K562 (cell line): ENCODE results near the gene U2SURP. TPM values are rescaled to one million over a fixed set of nuclear protein-coding genes. Genes with fewer than 3 reads are reported as not detected.

ENCODE experiments used
- BRD9 ChIP-seq: fragments of 450-650 bp; IDR thresholded peaks from 2 replicates; pipeline ENCODE4 v1.6.1; 2018; ENCODE audit warnings: low read depth; ENCODE audit not compliant: partially characterized antibody
- CBX1 ChIP-seq: sonication (generic); IDR thresholded peaks from 2 replicates; pipeline ENCODE4 v1.6.1; 2016; ENCODE audit warnings: antibody characterized with exemption, low read depth, mild to moderate bottlenecking
- ESRRA ChIP-seq: fragments of 450-650 bp; IDR thresholded peaks from 2 replicates; pipeline ENCODE4 v1.6.1; 2014; ENCODE audit warnings: low read depth, mild to moderate bottlenecking, moderate library complexity, borderline replicate concordance
- GTF2E2 ChIP-seq: fragments of 200-800 bp; sonication (Bioruptor generic); IDR thresholded peaks from 2 replicates; pipeline ENCODE4 v1.6.1; 2016; ENCODE audit warnings: missing genetic modification characterization, missing compliant biosample characterization
- HDGF ChIP-seq: fragments of 450-650 bp; IDR thresholded peaks from 2 replicates; pipeline ENCODE4 v1.6.1; 2016
- KAT8 ChIP-seq: fragments of 450-650 bp; IDR thresholded peaks from 2 replicates; pipeline ENCODE4 v1.6.1; 2016; ENCODE audit warnings: low read depth, mild to moderate bottlenecking
- KDM1A ChIP-seq, 2 experiments: fragments of 450-650 bp; IDR thresholded peaks; 2 replicates each; pipeline ENCODE4 v1.6.1; 2016; ENCODE audit warnings: mild to moderate bottlenecking in 2 of 2
- KDM2B ChIP-seq: fragments of 250-450 bp; sonication (Bioruptor Pico); IDR thresholded peaks from 2 replicates; pipeline ENCODE4 v1.8.0; 2021; ENCODE audit warnings: mild to moderate bottlenecking, moderate library complexity
- MCM5 ChIP-seq: fragments of 450-650 bp; IDR thresholded peaks from 2 replicates; pipeline ENCODE4 v1.6.1; 2016; ENCODE audit warnings: low read depth
- MLLT1 ChIP-seq, 2 experiments: fragments of 450-650 bp; IDR thresholded peaks; 2 replicates each; pipeline ENCODE4 v1.6.1; 2016
- MYBL2 ChIP-seq, 2 experiments: fragments of 450-650 bp in 1 of 2; sonication (generic) in 1 of 2; formaldehyde crosslinking in 1 of 2; IDR thresholded peaks; 2 replicates each; pipeline versions ENCODE4 v1.6.1 to v1.8.1; 2017 to 2022; ENCODE audit warnings: borderline replicate concordance in 1 of 2, inconsistent platforms in 1 of 2, low read depth in 1 of 2, mild to moderate bottlenecking in 1 of 2, missing genetic modification reagents in 1 of 2, moderate library complexity in 1 of 2
- NUFIP1 ChIP-seq: fragments of 450-650 bp; IDR thresholded peaks from 2 replicates; pipeline ENCODE4 v1.6.1; 2018; ENCODE audit not compliant: partially characterized antibody
- POLR2B ChIP-seq: fragments of 450-650 bp; IDR thresholded peaks from 2 replicates; pipeline ENCODE4 v1.6.1; 2018; ENCODE audit warnings: low read depth; ENCODE audit not compliant: partially characterized antibody
- RBM25 ChIP-seq: fragments of 200-400 bp; formaldehyde crosslinking; IDR thresholded peaks from 2 replicates; pipeline ENCODE4 v1.6.1; 2018; ENCODE audit warnings: low read length, low read depth, moderate library complexity; ENCODE audit not compliant: severe bottlenecking
- SMARCA4 ChIP-seq: fragments of 450-650 bp; IDR thresholded peaks from 2 replicates; pipeline ENCODE4 v1.6.1; 2016
- SPI1 ChIP-seq: IDR thresholded peaks from 2 replicates; pipeline ENCODE4 v1.6.1; 2011; ENCODE audit warnings: low read depth, low read length, control low read depth, borderline replicate concordance
- ZNF561 ChIP-seq: fragments of 450-650 bp; formaldehyde crosslinking; conservative IDR thresholded peaks from 2 replicates; pipeline ENCODE4 v1.4.0; 2020; ENCODE audit warnings: mild to moderate bottlenecking, moderate library complexity
- ZNF655 ChIP-seq: fragments of 250-450 bp; sonication (Bioruptor Pico); IDR thresholded peaks from 2 replicates; pipeline ENCODE4 v1.5.0; 2021
- ZNF696 ChIP-seq: fragments of 250-450 bp; sonication (Bioruptor Pico); conservative IDR thresholded peaks from 2 replicates; pipeline ENCODE4 v1.4.0; 2020; ENCODE audit warnings: mild to moderate bottlenecking, moderate library complexity
- polyA plus RNA-seq, 8 experiments: library from polyadenylated mRNA; depleted of rRNA in 4 of 8; stranded (reverse) in 5 of 8; unstranded in 3 of 8; fragments of >200 nt; fragmentation: Nextera tagmentation in 2 of 8; fragmentation: Illumina TruSeq in 1 of 8; extraction: Ambion mirVana in 2 of 8; extraction: Trizol in 1 of 8; gene quantifications; 2 replicates each; pipeline versions ENCODE4 v1.2.1 to v1.2.3, GENCODE V29; 2011 to 2014; ENCODE audit warnings: inconsistent platforms in 1 of 8, missing spikeins in 1 of 8
- total RNA-seq, 7 experiments: library from RNA; depleted of rRNA in 6 of 7; stranded (reverse); fragments of >200 nt in 6 of 7; fragmentation: Illumina TruSeq in 2 of 7; extraction: Trizol in 2 of 7; gene quantifications; 2 replicates each; pipeline versions ENCODE4 v1.2.1 to v1.2.3, GENCODE V29; 2011 to 2021; ENCODE audit warnings: low replicate concordance in 1 of 7
- TF ChIP-seq, protein P1 (sequence below), 2 experiments: fragments of 450-650 bp; IDR thresholded peaks; 2 replicates each; pipeline ENCODE4 v1.6.1; 2018; ENCODE audit warnings: mild to moderate bottlenecking in 2 of 2, low read depth in 1 of 2; ENCODE audit not compliant: partially characterized antibody in 2 of 2
- TF ChIP-seq, protein P2 (sequence below): fragments of 450-650 bp; IDR thresholded peaks from 2 replicates; pipeline ENCODE4 v1.7.1; 2018; ENCODE audit warnings: mild to moderate bottlenecking, low read depth; ENCODE audit not compliant: partially characterized antibody

U2SURP gene
- total and polyA plus RNA-seq, 9 of the 15 experiments (the other 6 are each of a cell fraction or from before 2014, with no cell fraction given), result 128 to 322 (median 191) TPM

GRCh38 chr3:143092191-143092590 lies 90.8 kb downstream of the U2SURP start (continued):
- TF ChIP-seq, protein P1, sequence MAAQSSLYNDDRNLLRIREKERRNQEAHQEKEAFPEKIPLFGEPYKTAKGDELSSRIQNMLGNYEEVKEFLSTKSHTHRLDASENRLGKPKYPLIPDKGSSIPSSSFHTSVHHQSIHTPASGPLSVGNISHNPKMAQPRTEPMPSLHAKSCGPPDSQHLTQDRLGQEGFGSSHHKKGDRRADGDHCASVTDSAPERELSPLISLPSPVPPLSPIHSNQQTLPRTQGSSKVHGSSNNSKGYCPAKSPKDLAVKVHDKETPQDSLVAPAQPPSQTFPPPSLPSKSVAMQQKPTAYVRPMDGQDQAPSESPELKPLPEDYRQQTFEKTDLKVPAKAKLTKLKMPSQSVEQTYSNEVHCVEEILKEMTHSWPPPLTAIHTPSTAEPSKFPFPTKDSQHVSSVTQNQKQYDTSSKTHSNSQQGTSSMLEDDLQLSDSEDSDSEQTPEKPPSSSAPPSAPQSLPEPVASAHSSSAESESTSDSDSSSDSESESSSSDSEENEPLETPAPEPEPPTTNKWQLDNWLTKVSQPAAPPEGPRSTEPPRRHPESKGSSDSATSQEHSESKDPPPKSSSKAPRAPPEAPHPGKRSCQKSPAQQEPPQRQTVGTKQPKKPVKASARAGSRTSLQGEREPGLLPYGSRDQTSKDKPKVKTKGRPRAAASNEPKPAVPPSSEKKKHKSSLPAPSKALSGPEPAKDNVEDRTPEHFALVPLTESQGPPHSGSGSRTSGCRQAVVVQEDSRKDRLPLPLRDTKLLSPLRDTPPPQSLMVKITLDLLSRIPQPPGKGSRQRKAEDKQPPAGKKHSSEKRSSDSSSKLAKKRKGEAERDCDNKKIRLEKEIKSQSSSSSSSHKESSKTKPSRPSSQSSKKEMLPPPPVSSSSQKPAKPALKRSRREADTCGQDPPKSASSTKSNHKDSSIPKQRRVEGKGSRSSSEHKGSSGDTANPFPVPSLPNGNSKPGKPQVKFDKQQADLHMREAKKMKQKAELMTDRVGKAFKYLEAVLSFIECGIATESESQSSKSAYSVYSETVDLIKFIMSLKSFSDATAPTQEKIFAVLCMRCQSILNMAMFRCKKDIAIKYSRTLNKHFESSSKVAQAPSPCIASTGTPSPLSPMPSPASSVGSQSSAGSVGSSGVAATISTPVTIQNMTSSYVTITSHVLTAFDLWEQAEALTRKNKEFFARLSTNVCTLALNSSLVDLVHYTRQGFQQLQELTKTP (IDR thresholded peaks at IDR 0.05; ENCODE audit: low read depth in 1 of 2, partially characterized antibody in 2 of 2), result no peak
- TF ChIP-seq RBM25, result peak; percentile 95
- no peak for TF ChIP-seq ZNF561 (CRISPR knock-in tag)
- TF ChIP-seq KDM1A (IDR thresholded peaks at IDR 0.05), result peak; percentile 94 to 96
- no peak for TF ChIP-seq MYBL2 (IDR thresholded peaks at IDR 0.05; ENCODE audit: low read depth)
- TF ChIP-seq MYBL2 (CRISPR knock-in tag; IDR thresholded peaks at IDR 0.05; ENCODE audit: borderline replicate concordance), result no peak
- no peak for TF ChIP-seq GTF2E2 (tag)
- TF ChIP-seq SMARCA4, result peak; percentile 67
- peak; percentile 97 for TF ChIP-seq ESRRA
- no peak for TF ChIP-seq KAT8
- peak; percentile 61; the same call in 1 of the 2 replicates for TF ChIP-seq CBX1
- TF ChIP-seq, protein P2, sequence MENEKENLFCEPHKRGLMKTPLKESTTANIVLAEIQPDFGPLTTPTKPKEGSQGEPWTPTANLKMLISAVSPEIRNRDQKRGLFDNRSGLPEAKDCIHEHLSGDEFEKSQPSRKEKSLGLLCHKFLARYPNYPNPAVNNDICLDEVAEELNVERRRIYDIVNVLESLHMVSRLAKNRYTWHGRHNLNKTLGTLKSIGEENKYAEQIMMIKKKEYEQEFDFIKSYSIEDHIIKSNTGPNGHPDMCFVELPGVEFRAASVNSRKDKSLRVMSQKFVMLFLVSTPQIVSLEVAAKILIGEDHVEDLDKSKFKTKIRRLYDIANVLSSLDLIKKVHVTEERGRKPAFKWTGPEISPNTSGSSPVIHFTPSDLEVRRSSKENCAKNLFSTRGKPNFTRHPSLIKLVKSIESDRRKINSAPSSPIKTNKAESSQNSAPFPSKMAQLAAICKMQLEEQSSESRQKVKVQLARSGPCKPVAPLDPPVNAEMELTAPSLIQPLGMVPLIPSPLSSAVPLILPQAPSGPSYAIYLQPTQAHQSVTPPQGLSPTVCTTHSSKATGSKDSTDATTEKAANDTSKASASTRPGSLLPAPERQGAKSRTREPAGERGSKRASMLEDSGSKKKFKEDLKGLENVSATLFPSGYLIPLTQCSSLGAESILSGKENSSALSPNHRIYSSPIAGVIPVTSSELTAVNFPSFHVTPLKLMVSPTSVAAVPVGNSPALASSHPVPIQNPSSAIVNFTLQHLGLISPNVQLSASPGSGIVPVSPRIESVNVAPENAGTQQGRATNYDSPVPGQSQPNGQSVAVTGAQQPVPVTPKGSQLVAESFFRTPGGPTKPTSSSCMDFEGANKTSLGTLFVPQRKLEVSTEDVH, result no peak
- no peak for TF ChIP-seq NUFIP1
- TF ChIP-seq KDM2B (CRISPR knock-in tag), result no peak
- TF ChIP-seq ZNF655, result no peak
- no peak for TF ChIP-seq MCM5
- TF ChIP-seq ZNF696 (CRISPR knock-in tag), result no peak
- no peak for TF ChIP-seq MLLT1 (IDR thresholded peaks at IDR 0.05)
- peak; percentile 93 for TF ChIP-seq HDGF
- TF ChIP-seq SPI1, result no peak
- TF ChIP-seq POLR2B, result no peak
- TF ChIP-seq BRD9, result no peak
